PC-3 (cell line): ENCODE data around the gene OR6N2.

Experiments
- EZH2 ChIP-seq: fragments of 300-600 bp; sonication (generic); IDR thresholded peaks from one replicate; pipeline ENCODE4 v1.6.1; 2017; ENCODE audit warnings: antibody characterized with exemption, mild to moderate bottlenecking, low read length; ENCODE audit not compliant: unreplicated experiment
- EZH2phosphoT487 ChIP-seq: fragments of 300-600 bp; sonication (generic); IDR thresholded peaks from 2 replicates; pipeline ENCODE4 v1.6.1; 2018; ENCODE audit warnings: mild to moderate bottlenecking, antibody characterized with exemption, low read length, borderline replicate concordance
- TF ChIP-seq, protein P1 (sequence below): fragments of 300-600 bp; sonication (generic); conservative IDR thresholded peaks from 2 replicates; pipeline ENCODE4 v1.5.1; 2017; ENCODE audit warnings: antibody characterized with exemption, low read depth, mild to moderate bottlenecking, low read length

- TF ChIP-seq, protein P1, sequence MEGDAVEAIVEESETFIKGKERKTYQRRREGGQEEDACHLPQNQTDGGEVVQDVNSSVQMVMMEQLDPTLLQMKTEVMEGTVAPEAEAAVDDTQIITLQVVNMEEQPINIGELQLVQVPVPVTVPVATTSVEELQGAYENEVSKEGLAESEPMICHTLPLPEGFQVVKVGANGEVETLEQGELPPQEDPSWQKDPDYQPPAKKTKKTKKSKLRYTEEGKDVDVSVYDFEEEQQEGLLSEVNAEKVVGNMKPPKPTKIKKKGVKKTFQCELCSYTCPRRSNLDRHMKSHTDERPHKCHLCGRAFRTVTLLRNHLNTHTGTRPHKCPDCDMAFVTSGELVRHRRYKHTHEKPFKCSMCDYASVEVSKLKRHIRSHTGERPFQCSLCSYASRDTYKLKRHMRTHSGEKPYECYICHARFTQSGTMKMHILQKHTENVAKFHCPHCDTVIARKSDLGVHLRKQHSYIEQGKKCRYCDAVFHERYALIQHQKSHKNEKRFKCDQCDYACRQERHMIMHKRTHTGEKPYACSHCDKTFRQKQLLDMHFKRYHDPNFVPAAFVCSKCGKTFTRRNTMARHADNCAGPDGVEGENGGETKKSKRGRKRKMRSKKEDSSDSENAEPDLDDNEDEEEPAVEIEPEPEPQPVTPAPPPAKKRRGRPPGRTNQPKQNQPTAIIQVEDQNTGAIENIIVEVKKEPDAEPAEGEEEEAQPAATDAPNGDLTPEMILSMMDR = no peak
- no peak for TF ChIP-seq EZH2
- TF ChIP-seq EZH2phosphoT487 = no peak
Measured at GRCh38 chr1:158809256-158809655, 28.3 kb upstream of the OR6N2 start.
